GM23338 (cell line): Measurements from ENCODE around the gene MAGI3. TPM values are rescaled to one million over a fixed set of nuclear protein-coding genes. Genes with fewer than 3 reads are reported as not detected.

ENCODE experiments used
- ATAC-seq: fragments of 200-7000 bp; cut with Tn5 transposase; 3 replicates; pipeline ENCODE4 v1.9.1; 2020
- DNase-seq: peaks from one replicate; pipeline ENCODE4 v3.0.0-alpha.2; 2015; ENCODE audit warnings: low spot score
- H2AFZ ChIP-seq: fragments of 200-600 bp; sonication (generic); 2 replicates; pipeline ENCODE4 v1.8.0; 2016; ENCODE audit warnings: antibody characterized with exemption, mild to moderate bottlenecking, moderate library complexity
- H3F3A ChIP-seq: fragments of 200-600 bp; sonication (generic); replicated peaks from 2 replicates; pipeline ENCODE4 v1.8.0; 2017; ENCODE audit warnings: antibody characterized with exemption, mixed run types, low read depth
- H3K27ac ChIP-seq: fragments of 200-600 bp; sonication (generic); 2 replicates; pipeline ENCODE4 v1.6.1; 2016; ENCODE audit warnings: low read depth
- H3K27me3 ChIP-seq: fragments of 200-600 bp; sonication (generic); 2 replicates; pipeline ENCODE4 v1.8.0; 2016; ENCODE audit warnings: mild to moderate bottlenecking, mixed run types, moderate library complexity; ENCODE audit not compliant: insufficient read depth
- H3K36me3 ChIP-seq: fragments of 200-600 bp; sonication (generic); 2 replicates; pipeline ENCODE4 v1.8.0; 2016; ENCODE audit warnings: mild to moderate bottlenecking; ENCODE audit not compliant: insufficient read depth
- H3K4me1 ChIP-seq: fragments of 200-600 bp; sonication (generic); 2 replicates; pipeline ENCODE4 v1.8.0; 2016; ENCODE audit warnings: mild to moderate bottlenecking, moderate library complexity; ENCODE audit not compliant: insufficient read depth
- H3K4me2 ChIP-seq: fragments of 200-600 bp; sonication (generic); 2 replicates; pipeline ENCODE4 v1.7.1; 2017; ENCODE audit warnings: mixed run types
- H3K4me3 ChIP-seq: fragments of 200-600 bp; sonication (generic); 2 replicates; pipeline ENCODE4 v1.6.1; 2016; ENCODE audit warnings: mixed run types
- H3K79me2 ChIP-seq: fragments of 200-600 bp; sonication (generic); replicated peaks from 2 replicates; pipeline ENCODE4 v1.8.0; 2017; ENCODE audit warnings: mild to moderate bottlenecking; ENCODE audit not compliant: insufficient read depth
- H3K9me2 ChIP-seq: fragments of 200-600 bp; sonication (generic); 2 replicates; pipeline ENCODE4 v1.8.0; 2017; ENCODE audit not compliant: insufficient read depth
- H4K20me1 ChIP-seq: fragments of 200-600 bp; sonication (generic); replicated peaks from 2 replicates; pipeline ENCODE4 v1.8.0; 2017; ENCODE audit warnings: mild to moderate bottlenecking; ENCODE audit not compliant: insufficient read depth
- H3K27ac Mint-ChIP-seq: 2 replicates; pipeline ENCODE4 v1.8.0; 2020; ENCODE audit warnings: inconsistent platforms, mild to moderate bottlenecking, moderate library complexity, mixed read lengths
- H3K27me3 Mint-ChIP-seq: 3 replicates; pipeline ENCODE4 v1.8.0; 2022; ENCODE audit warnings: low read depth, mild to moderate bottlenecking, moderate library complexity, mixed read lengths, inconsistent platforms; ENCODE audit not compliant: insufficient read depth, poor library complexity
- H3K36me3 Mint-ChIP-seq: 3 replicates; pipeline ENCODE4 v1.8.0; 2021; ENCODE audit warnings: low read depth, mild to moderate bottlenecking, inconsistent platforms, moderate library complexity, mixed read lengths
- H3K4me1 Mint-ChIP-seq: 3 replicates; pipeline ENCODE4 v1.8.0; 2020; ENCODE audit warnings: mild to moderate bottlenecking, inconsistent platforms, mixed read lengths
- H3K4me3 Mint-ChIP-seq: 3 replicates; pipeline ENCODE4 v1.8.0; 2021; ENCODE audit warnings: moderate library complexity, mild to moderate bottlenecking, inconsistent platforms, mixed read lengths
- H3K9me3 Mint-ChIP-seq: 3 replicates; pipeline ENCODE4 v1.8.0; 2020; ENCODE audit warnings: moderate library complexity, mild to moderate bottlenecking, inconsistent platforms, mixed read lengths
- EZH2phosphoT487 ChIP-seq: fragments of 200-600 bp; sonication (generic); IDR thresholded peaks from one replicate; pipeline ENCODE4 v1.8.1; 2018; ENCODE audit warnings: antibody characterized with exemption; ENCODE audit not compliant: unreplicated experiment
- JUNB ChIP-seq: IDR thresholded peaks from one replicate; pipeline ENCODE4 v1.6.1; 2016; ENCODE audit warnings: antibody characterized with exemption; ENCODE audit not compliant: unreplicated experiment
- NANOG ChIP-seq: IDR thresholded peaks from 2 replicates; pipeline ENCODE4 v1.6.1; 2016; ENCODE audit warnings: antibody characterized with exemption, borderline replicate concordance
- ZNF331 ChIP-seq: fragments of 250-450 bp; sonication (Bioruptor Pico); IDR thresholded peaks from 2 replicates; pipeline ENCODE4 v1.5.0; 2020; ENCODE audit warnings: low read depth, mild to moderate bottlenecking, moderate library complexity
- polyA plus RNA-seq: library from polyadenylated mRNA; unstranded; fragments of >200 nt; fragmentation: Nextera tagmentation; extraction: Ambion mirVana; gene quantifications from 2 replicates; pipeline ENCODE4 v1.2.1, GENCODE V29; 2016
- total RNA-seq: library from RNA; depleted of rRNA; stranded (reverse); fragments of >200 nt; shearing (Covaris generic); gene quantifications from 2 replicates; pipeline ENCODE4 v1.2.3, GENCODE V29; 2014
- TF ChIP-seq, protein P1 (sequence below): IDR thresholded peaks from 2 replicates; pipeline ENCODE4 v1.6.1; 2016; ENCODE audit warnings: antibody characterized with exemption
- TF ChIP-seq, protein P2 (sequence below): fragments of 250-450 bp; sonication (Bioruptor Pico); IDR thresholded peaks from 2 replicates; pipeline ENCODE4 v1.5.0; 2020; ENCODE audit warnings: mild to moderate bottlenecking, moderate library complexity

MAGI3 gene
- total and polyA plus RNA-seq, 2 experiments from 2014 or later, result 3.9 to 10.0 TPM

- no peak for ATAC-seq
- Mint-ChIP-seq H3K4me1 (no peaks in the 10 kb centered on the region), H3K27ac (no peak overlapping the region), H3K4me3 (no peak overlapping the region), H3K27me3 (no peaks in the 10 kb centered on the region), H3K9me3 (no peaks in the 10 kb centered on the region), H3K36me3 (no peaks in the 10 kb centered on the region)
- no peak for DNase-seq
- Histone ChIP-seq H2AFZ (no peak overlapping the region), H3K4me3 (no peak overlapping the region), H4K20me1 (no peaks in the 10 kb centered on the region), H3K4me2 (no peak overlapping the region), H3K27ac (no peak overlapping the region), H3K79me2 (no peaks in the 10 kb centered on the region), H3K27me3 (no peaks in the 10 kb centered on the region), H3K9me2 (no peaks in the 10 kb centered on the region), H3F3A (no peaks in the 10 kb centered on the region), H3K4me1 (no peaks in the 10 kb centered on the region), H3K36me3 (no peaks in the 10 kb centered on the region)
- TF ChIP-seq, protein P1, sequence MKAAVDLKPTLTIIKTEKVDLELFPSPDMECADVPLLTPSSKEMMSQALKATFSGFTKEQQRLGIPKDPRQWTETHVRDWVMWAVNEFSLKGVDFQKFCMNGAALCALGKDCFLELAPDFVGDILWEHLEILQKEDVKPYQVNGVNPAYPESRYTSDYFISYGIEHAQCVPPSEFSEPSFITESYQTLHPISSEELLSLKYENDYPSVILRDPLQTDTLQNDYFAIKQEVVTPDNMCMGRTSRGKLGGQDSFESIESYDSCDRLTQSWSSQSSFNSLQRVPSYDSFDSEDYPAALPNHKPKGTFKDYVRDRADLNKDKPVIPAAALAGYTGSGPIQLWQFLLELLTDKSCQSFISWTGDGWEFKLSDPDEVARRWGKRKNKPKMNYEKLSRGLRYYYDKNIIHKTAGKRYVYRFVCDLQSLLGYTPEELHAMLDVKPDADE, result no peak
- no peak for TF ChIP-seq JUNB
These were observed 280.3 kb downstream of the MAGI3 start for GRCh38 chr1:113670650-113671049.

DNA sequence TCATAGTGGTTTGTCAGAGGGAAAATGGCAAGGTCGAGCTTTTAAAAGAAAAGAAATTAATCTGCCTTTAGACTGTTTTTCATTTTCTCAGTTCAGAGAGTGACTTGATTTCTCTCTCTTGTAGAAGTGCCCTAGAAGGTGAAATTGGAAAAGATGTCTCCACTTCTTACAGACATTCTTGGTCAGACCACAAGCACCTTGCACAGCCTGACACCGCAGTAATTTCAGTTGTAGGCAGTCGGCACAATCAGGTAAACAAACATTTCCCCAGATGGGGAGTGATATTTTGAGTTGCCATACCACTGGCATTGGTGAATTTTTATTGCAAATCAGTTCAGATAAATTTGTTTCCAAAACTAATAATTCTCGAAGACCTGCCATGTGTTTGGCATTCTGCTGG is 282.2 kb downstream of the MAGI3 start:
- Histone ChIP-seq H2AFZ (no peak overlapping the region), H4K20me1 (no peaks in the 10 kb centered on the region), H3K36me3 (no peaks in the 10 kb centered on the region), H3K4me2 (no peak overlapping the region), H3K9me2 (no peaks in the 10 kb centered on the region), H3K4me3 (no peak overlapping the region), H3K4me1 (no peaks in the 10 kb centered on the region), H3K79me2 (no peaks in the 10 kb centered on the region), H3K27ac (no peak overlapping the region), H3F3A (no peaks in the 10 kb centered on the region), H3K27me3 (no peaks in the 10 kb centered on the region)
- H3K36me3 Mint-ChIP-seq, result no peaks in the 10 kb centered on the region
- no peaks in the 10 kb centered on the region for H3K27me3 Mint-ChIP-seq
- TF ChIP-seq, protein P1, result no peak
- no peak for TF ChIP-seq ZNF331 (CRISPR knock-in tag)
- no peak for TF ChIP-seq NANOG
- no peak for TF ChIP-seq EZH2phosphoT487
- no peaks in the 10 kb centered on the region for H3K4me1 Mint-ChIP-seq
- ATAC-seq, result no peak
- H3K4me3 Mint-ChIP-seq, result no peak overlapping the region
- H3K27ac Mint-ChIP-seq, result no peak overlapping the region
- DNase-seq, result no peak
- no peaks in the 10 kb centered on the region for H3K9me3 Mint-ChIP-seq

- Histone ChIP-seq H3K27me3 (no peaks in the 10 kb centered on the region), H3K4me2 (no peak overlapping the region), H3K4me1 (no peaks in the 10 kb centered on the region), H3K27ac (no peak overlapping the region), H4K20me1 (no peaks in the 10 kb centered on the region), H3K4me3 (no peak overlapping the region), H3K79me2 (no peaks in the 10 kb centered on the region), H3K9me2 (no peaks in the 10 kb centered on the region), H3K36me3 (no peaks in the 10 kb centered on the region), H3F3A (no peaks in the 10 kb centered on the region), H2AFZ (no peak overlapping the region)
- no peak for ATAC-seq
- H3K4me1 Mint-ChIP-seq, result no peaks in the 10 kb centered on the region
- DNase-seq, result no peak
- no peak overlapping the region for H3K27ac Mint-ChIP-seq
- H3K9me3 Mint-ChIP-seq, result no peaks in the 10 kb centered on the region
- H3K36me3 Mint-ChIP-seq, result no peaks in the 10 kb centered on the region
- no peaks in the 10 kb centered on the region for H3K27me3 Mint-ChIP-seq
- no peak overlapping the region for H3K4me3 Mint-ChIP-seq
- TF ChIP-seq, protein P2, sequence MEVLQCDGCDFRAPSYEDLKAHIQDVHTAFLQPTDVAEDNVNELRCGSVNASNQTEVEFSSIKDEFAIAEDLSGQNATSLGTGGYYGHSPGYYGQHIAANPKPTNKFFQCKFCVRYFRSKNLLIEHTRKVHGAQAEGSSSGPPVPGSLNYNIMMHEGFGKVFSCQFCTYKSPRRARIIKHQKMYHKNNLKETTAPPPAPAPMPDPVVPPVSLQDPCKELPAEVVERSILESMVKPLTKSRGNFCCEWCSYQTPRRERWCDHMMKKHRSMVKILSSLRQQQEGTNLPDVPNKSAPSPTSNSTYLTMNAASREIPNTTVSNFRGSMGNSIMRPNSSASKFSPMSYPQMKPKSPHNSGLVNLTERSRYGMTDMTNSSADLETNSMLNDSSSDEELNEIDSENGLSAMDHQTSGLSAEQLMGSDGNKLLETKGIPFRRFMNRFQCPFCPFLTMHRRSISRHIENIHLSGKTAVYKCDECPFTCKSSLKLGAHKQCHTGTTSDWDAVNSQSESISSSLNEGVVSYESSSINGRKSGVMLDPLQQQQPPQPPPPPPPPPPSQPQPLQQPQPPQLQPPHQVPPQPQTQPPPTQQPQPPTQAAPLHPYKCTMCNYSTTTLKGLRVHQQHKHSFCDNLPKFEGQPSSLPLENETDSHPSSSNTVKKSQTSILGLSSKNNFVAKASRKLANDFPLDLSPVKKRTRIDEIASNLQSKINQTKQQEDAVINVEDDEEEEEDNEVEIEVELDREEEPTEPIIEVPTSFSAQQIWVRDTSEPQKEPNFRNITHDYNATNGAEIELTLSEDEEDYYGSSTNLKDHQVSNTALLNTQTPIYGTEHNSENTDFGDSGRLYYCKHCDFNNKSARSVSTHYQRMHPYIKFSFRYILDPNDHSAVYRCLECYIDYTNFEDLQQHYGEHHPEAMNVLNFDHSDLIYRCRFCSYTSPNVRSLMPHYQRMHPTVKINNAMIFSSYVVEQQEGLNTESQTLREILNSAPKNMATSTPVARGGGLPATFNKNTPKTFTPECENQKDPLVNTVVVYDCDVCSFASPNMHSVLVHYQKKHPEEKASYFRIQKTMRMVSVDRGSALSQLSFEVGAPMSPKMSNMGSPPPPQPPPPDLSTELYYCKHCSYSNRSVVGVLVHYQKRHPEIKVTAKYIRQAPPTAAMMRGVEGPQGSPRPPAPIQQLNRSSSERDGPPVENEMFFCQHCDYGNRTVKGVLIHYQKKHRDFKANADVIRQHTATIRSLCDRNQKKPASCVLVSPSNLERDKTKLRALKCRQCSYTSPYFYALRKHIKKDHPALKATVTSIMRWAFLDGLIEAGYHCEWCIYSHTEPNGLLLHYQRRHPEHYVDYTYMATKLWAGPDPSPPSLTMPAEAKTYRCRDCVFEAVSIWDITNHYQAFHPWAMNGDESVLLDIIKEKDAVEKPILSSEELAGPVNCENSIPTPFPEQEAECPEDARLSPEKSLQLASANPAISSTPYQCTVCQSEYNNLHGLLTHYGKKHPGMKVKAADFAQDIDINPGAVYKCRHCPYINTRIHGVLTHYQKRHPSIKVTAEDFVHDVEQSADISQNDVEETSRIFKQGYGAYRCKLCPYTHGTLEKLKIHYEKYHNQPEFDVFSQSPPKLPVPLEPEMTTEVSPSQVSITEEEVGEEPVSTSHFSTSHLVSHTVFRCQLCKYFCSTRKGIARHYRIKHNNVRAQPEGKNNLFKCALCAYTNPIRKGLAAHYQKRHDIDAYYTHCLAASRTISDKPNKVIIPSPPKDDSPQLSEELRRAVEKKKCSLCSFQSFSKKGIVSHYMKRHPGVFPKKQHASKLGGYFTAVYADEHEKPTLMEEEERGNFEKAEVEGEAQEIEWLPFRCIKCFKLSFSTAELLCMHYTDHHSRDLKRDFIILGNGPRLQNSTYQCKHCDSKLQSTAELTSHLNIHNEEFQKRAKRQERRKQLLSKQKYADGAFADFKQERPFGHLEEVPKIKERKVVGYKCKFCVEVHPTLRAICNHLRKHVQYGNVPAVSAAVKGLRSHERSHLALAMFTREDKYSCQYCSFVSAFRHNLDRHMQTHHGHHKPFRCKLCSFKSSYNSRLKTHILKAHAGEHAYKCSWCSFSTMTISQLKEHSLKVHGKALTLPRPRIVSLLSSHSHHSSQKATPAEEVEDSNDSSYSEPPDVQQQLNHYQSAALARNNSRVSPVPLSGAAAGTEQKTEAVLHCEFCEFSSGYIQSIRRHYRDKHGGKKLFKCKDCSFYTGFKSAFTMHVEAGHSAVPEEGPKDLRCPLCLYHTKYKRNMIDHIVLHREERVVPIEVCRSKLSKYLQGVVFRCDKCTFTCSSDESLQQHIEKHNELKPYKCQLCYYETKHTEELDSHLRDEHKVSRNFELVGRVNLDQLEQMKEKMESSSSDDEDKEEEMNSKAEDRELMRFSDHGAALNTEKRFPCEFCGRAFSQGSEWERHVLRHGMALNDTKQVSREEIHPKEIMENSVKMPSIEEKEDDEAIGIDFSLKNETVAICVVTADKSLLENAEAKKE (CRISPR knock-in tag), result no peak
- no peak for TF ChIP-seq ZNF331 (CRISPR knock-in tag)
These were observed 284.3 kb downstream of the MAGI3 start for GRCh38 chr1:113674591-113674990.
